ENCODE measurements around the gene SCG2. TPM values are rescaled to one million over a fixed set of nuclear protein-coding genes. Genes with fewer than 3 reads are reported as not detected.

Gene SCG2, protein sequence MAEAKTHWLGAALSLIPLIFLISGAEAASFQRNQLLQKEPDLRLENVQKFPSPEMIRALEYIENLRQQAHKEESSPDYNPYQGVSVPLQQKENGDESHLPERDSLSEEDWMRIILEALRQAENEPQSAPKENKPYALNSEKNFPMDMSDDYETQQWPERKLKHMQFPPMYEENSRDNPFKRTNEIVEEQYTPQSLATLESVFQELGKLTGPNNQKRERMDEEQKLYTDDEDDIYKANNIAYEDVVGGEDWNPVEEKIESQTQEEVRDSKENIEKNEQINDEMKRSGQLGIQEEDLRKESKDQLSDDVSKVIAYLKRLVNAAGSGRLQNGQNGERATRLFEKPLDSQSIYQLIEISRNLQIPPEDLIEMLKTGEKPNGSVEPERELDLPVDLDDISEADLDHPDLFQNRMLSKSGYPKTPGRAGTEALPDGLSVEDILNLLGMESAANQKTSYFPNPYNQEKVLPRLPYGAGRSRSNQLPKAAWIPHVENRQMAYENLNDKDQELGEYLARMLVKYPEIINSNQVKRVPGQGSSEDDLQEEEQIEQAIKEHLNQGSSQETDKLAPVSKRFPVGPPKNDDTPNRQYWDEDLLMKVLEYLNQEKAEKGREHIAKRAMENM
- total RNA-seq, result 0.12 and 0.32 TPM in 2 replicates

DNA sequence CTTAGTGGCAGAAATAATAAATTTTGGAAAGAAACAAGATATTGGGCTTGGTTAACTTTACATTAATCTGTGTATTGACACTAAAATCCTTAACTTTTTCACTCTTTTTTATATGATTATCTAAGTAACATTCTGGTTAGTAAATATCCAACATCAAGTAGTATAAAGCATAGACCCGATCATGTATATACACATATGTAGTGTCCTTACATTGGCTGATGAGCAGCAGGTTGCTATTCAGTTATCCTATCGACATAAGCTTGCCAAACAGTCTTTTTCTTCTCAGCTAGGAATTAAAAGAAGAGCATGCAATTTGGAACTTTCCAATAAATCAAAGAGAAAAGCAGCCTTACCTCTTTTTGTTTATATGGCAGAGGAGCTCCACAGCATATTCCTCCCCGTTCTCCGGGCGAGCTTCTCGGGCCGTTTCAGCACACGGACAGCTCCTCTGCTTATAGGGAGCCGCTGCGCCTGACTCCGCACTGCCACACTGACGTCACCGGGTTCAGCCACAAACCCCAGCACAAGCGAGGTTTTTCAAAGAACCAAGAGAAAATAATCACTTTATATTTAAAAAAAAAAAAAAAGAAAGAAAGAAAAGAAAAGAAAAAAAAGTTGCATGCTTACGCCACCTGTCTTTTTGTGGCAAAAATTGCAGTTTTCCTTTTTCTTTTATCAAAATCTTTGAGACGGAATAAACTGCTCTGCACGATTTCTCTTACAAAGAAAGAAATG lies at the start of gene SCG2:
SCG2 (minus strand) TSS at position 430 of the 735 bp plus-strand sequence. CDS start 3,079 bp downstream, outside the sequence.

Other genes starting within 250 kb of the SCG2 start
- gene AP1S3, start 235.2 kb upstream of the SCG2 start, total RNA-seq, result 2.6 and 3.5 TPM in 2 replicates